ENCODE results near the gene DAPK3.

DNA sequence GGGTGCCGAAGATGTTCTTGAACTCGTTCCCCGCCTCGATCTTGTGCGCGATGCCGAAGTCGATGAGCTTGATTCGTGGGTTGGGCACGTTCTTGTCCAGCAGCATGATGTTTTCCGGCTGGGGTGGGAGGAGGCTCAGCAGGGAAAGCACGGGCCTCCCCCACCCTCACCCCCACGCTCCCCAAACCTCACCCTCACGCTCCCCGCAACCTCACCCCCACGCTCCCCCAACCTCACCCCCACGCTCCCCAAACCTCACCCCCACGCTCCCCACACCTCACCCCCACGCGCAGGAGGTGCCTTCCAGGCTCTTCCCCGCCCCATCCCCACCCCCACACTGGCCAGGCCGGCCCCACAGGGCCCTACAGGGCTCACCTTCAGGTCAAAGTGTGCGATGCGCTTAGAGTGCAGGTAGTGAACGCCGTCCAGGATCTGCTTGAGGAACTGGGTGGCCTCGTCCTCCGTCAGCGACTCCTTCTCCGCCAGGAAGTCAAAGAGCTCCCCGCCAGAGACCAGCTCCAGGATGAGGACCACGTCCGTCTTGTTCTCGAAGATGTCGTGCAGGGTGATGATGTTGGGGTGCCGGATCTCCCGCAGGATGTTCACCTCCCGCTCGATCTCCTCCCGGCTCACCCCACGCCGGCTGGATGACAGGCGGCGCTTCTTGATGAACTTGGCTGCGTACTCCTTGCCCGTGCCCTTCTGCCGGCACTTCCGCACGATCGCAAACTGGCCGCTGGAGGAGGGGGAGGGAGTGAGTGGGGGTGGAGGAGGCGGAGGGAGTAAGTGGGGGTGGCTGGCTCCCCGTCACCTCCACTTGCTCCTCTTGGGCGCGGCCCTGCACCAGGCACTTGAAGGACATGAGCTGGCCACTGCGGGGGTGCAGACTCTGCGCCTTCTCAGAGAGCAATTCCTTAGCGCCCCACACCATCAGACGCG, 6.4 kb downstream of the DAPK3 start:
- TF ChIP-seq, protein P1, sequence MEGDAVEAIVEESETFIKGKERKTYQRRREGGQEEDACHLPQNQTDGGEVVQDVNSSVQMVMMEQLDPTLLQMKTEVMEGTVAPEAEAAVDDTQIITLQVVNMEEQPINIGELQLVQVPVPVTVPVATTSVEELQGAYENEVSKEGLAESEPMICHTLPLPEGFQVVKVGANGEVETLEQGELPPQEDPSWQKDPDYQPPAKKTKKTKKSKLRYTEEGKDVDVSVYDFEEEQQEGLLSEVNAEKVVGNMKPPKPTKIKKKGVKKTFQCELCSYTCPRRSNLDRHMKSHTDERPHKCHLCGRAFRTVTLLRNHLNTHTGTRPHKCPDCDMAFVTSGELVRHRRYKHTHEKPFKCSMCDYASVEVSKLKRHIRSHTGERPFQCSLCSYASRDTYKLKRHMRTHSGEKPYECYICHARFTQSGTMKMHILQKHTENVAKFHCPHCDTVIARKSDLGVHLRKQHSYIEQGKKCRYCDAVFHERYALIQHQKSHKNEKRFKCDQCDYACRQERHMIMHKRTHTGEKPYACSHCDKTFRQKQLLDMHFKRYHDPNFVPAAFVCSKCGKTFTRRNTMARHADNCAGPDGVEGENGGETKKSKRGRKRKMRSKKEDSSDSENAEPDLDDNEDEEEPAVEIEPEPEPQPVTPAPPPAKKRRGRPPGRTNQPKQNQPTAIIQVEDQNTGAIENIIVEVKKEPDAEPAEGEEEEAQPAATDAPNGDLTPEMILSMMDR (IDR thresholded peaks at IDR 0.05; ENCODE audit: low read depth, low read length): no peak
- no peak for TF ChIP-seq EZH2phosphoT487 (IDR thresholded peaks at IDR 0.05; ENCODE audit: low read depth)
